ENCODE measurements around the gene SLC25A3.

GRCh38 chr12:98575013-98575412 is 18.5 kb upstream of the SLC25A3 start:
- no peak for TF ChIP-seq POLR2A (IDR thresholded peaks at IDR 0.05)
- TF ChIP-seq CTCF (IDR thresholded peaks at IDR 0.05) = no peak

All from adrenal gland (tissue), 5 donors.